ENCODE measurements around the gene CSN2. TPM values are rescaled to one million over a fixed set of nuclear protein-coding genes. Genes with fewer than 3 reads are reported as not detected.

CSN2 gene
- total and polyA plus RNA-seq, 3 experiments from 2014 or later: not detected

DNA sequence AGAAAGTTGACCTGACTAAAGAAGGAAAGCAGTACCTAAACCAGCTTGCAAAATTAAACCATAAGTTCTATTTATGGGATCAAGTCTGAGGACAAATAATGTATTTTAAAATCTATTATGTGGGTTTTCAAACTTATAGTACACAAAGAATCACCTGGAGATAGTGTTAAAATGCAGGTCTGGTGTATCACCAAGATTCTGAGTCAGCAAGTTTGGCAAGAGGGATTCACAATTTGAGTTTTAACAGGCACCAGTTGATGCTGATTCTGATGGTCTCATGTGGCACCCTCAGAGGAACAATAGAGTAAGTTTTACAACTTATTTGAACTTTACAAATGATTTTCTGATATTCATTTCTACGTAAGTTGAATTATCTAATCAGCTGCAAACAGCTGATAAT is 21.1 kb upstream of the CSN2 start:
- CTCF ChIA-PET: no interaction called here
- no peaks in the 10 kb centered on the region for H3K27me3 ChIP-seq (ENCODE audit: insufficient read depth, low read length, poor library complexity, severe bottlenecking)
- no peaks in the 10 kb centered on the region for H3K27me3 Mint-ChIP-seq
- DNase-seq: no peak
- POLR2A ChIA-PET: no interaction called here
- no peak overlapping the region for H3K27ac ChIP-seq (ENCODE audit: low read depth, low read length)
- H3K9me3 ChIP-seq (ENCODE audit: low read length): no peaks in the 10 kb centered on the region
- H3K4me1 Mint-ChIP-seq: no peaks in the 10 kb centered on the region
- no peaks in the 10 kb centered on the region for H3K9me3 Mint-ChIP-seq
- no peak overlapping the region for H3K4me3 Mint-ChIP-seq
- no peaks in the 10 kb centered on the region for H3K36me3 ChIP-seq (ENCODE audit: insufficient read depth, low read length)
- no peak overlapping the region for H3K4me3 ChIP-seq (ENCODE audit: low read length)
- H3K27ac Mint-ChIP-seq: no peak overlapping the region
- H3K4me1 ChIP-seq (ENCODE audit: insufficient read depth, low read length): no peaks in the 10 kb centered on the region
- no peaks in the 10 kb centered on the region for H3K36me3 Mint-ChIP-seq

DNA sequence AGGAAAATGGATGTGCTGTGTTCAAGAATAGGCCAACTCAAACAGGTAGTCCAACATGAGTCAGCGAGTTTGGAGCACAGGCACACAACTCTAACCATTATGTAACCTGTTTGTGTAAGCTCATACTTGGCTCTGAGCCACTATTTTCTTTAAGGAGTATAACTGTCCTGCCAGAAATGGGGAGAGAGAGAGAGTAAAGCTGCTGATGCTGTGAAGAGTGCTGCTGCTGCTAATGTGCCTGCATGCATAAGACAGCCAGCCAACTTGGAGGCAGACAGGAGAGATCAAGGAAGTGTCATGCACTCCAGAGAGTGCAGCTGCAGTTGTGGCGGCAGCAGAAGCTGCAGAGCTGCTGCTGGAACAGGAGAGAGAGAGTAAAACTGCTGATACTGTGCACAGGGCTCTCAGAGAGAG is 18.5 kb upstream of the CSN2 start:
- ChIA-PET POLR2A (no interaction called here), CTCF (no interaction called here)
- H3K36me3 Mint-ChIP-seq: no peaks in the 10 kb centered on the region
- H3K4me1 Mint-ChIP-seq: no peaks in the 10 kb centered on the region
- H3K36me3 ChIP-seq (ENCODE audit: insufficient read depth, low read length): no peaks in the 10 kb centered on the region
- DNase-seq: no peak
- H3K27me3 ChIP-seq (ENCODE audit: insufficient read depth, low read length, poor library complexity, severe bottlenecking): no peaks in the 10 kb centered on the region
- H3K4me3 ChIP-seq (ENCODE audit: low read length): no peak overlapping the region
- H3K9me3 ChIP-seq (ENCODE audit: low read length): no peaks in the 10 kb centered on the region
- no peak overlapping the region for H3K27ac Mint-ChIP-seq
- H3K4me3 Mint-ChIP-seq: no peak overlapping the region
- H3K27me3 Mint-ChIP-seq: no peaks in the 10 kb centered on the region
- H3K9me3 Mint-ChIP-seq: no peaks in the 10 kb centered on the region
- no peaks in the 10 kb centered on the region for H3K4me1 ChIP-seq (ENCODE audit: insufficient read depth, low read length)
- no peak overlapping the region for H3K27ac ChIP-seq (ENCODE audit: low read depth, low read length)

DNA sequence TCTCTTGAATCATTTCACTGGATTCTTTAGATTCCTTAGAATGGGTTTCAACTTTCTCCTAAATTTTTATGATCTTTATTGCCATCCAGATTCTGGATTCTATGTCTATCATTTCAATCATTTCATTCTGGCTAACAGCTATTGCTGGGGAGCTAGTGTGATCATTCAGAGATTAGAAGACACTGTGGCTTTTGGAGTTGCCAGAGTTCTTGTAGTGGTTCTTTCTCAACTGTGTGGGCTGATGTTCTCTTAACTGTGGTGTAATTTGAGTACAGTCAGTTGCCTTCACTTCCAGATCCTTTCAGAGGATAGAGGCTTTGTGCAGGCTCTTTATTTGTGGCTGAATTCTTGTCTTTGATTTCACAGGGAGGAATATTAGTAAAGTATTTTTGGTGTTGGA is 12.1 kb upstream of the CSN2 start:
- Histone ChIP-seq H3K4me1 (ENCODE audit: insufficient read depth, low read length) (no peaks in the 10 kb centered on the region), H3K4me3 (ENCODE audit: low read length) (no peak overlapping the region), H3K27me3 (ENCODE audit: insufficient read depth, low read length, poor library complexity, severe bottlenecking) (no peaks in the 10 kb centered on the region), H3K9me3 (ENCODE audit: low read length) (no peaks in the 10 kb centered on the region), H3K36me3 (ENCODE audit: insufficient read depth, low read length) (no peaks in the 10 kb centered on the region), H3K27ac (ENCODE audit: low read depth, low read length) (no peak overlapping the region)
- Mint-ChIP-seq H3K36me3 (no peaks in the 10 kb centered on the region), H3K4me1 (no peaks in the 10 kb centered on the region), H3K9me3 (peaks cover 0 to 4% (median 0%) of the 10 kb centered on the region in 5 donors), H3K4me3 (no peak overlapping the region), H3K27ac (no peak overlapping the region), H3K27me3 (no peaks in the 10 kb centered on the region)
- ChIA-PET POLR2A (no interaction called here), CTCF (no interaction called here)
- no peak for DNase-seq

DNA sequence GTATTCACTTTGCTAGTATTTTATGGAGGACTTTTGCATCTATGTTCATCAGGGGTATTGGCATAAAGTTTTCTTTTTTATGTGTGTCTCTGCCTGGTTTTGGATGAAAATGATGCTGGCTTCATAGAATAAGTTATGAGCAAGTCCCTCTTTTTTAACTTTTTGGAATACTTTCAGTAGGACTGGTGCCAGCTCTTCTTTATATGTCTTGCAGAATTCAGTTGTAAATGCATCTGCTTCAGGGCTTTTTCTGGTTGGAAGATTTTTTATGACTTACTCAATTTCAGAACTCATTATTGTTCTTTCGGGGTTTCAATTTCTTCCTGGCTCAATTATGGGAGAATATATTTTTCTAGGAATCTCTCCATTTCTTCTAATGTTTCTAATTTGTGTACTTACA is 9.1 kb upstream of the CSN2 start:
- DNase-seq: no peak
- Mint-ChIP-seq H3K9me3 (peaks cover 0 to 4% (median 0%) of the 10 kb centered on the region in 5 donors), H3K4me3 (no peak overlapping the region), H3K27ac (no peak overlapping the region), H3K27me3 (peaks cover 0 to 1% of the 10 kb centered on the region in 2 donors), H3K36me3 (no peaks in the 10 kb centered on the region), H3K4me1 (no peaks in the 10 kb centered on the region)
- POLR2A ChIA-PET: no interaction called here
- no peaks in the 10 kb centered on the region for H3K27me3 ChIP-seq (ENCODE audit: insufficient read depth, low read length, poor library complexity, severe bottlenecking)
- CTCF ChIA-PET: no interaction called here
- no peak overlapping the region for H3K4me3 ChIP-seq (ENCODE audit: low read length)
- no peaks in the 10 kb centered on the region for H3K36me3 ChIP-seq (ENCODE audit: insufficient read depth, low read length)
- H3K27ac ChIP-seq (ENCODE audit: low read depth, low read length): no peak overlapping the region
- no peaks in the 10 kb centered on the region for H3K4me1 ChIP-seq (ENCODE audit: insufficient read depth, low read length)
- H3K9me3 ChIP-seq (ENCODE audit: low read length): no peaks in the 10 kb centered on the region

DNA sequence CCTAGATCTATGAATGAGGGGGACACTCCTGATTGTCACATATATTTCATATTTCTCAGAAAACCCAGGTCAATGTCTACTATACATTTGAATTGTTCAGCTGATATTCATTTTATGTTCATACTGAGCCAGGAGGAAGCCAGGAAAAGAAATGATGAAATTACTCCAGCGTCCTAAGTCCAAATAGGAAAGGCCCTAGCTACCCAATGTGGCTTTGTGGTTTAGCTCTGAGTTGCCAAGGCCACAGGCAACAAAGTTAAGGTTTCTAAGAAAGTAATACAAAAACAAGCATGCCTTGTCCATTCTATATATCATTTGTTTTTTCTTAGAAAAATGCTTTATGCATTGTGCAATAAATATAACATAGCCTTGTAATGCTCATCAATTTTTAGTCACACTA is 4.5 kb upstream of the CSN2 start:
- POLR2A ChIA-PET: no interaction called here
- no peaks in the 10 kb centered on the region for H3K27me3 ChIP-seq (ENCODE audit: insufficient read depth, low read length, poor library complexity, severe bottlenecking)
- Mint-ChIP-seq H3K27ac (no peak overlapping the region), H3K36me3 (no peaks in the 10 kb centered on the region), H3K27me3 (peaks cover 0 to 1% of the 10 kb centered on the region in 2 donors), H3K9me3 (peaks cover 0 to 5% (median 0%) of the 10 kb centered on the region in 5 donors), H3K4me1 (no peaks in the 10 kb centered on the region), H3K4me3 (no peak overlapping the region)
- no peak overlapping the region for H3K4me3 ChIP-seq (ENCODE audit: low read length)
- H3K9me3 ChIP-seq (ENCODE audit: low read length): no peaks in the 10 kb centered on the region
- no peaks in the 10 kb centered on the region for H3K36me3 ChIP-seq (ENCODE audit: insufficient read depth, low read length)
- CTCF ChIA-PET: no interaction called here
- no peaks in the 10 kb centered on the region for H3K4me1 ChIP-seq (ENCODE audit: insufficient read depth, low read length)
- H3K27ac ChIP-seq (ENCODE audit: low read depth, low read length): no peak overlapping the region
- DNase-seq: no peak

DNA sequence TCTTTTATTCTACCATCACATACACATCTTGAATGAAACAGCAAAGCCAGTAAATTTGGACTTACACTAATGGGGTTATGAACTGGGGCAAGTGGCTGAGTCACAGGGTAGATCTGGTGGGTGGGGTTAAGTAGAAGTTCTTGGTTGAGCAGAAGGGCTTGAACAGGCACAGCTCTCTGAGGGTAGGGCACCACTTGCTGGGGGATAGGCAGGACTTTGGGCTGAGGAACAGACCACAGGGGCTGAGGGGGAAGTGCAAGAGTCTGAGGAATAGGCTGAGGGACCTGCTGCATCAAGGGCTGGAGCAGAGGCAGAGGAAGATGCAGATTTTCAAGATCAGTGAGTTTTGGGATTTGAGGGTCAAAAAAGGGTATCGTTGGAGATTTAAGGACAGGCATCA is 8.3 kb downstream of the CSN2 start:
- no peaks in the 10 kb centered on the region for H3K36me3 Mint-ChIP-seq
- H3K27me3 ChIP-seq (ENCODE audit: insufficient read depth, low read length, poor library complexity, severe bottlenecking): no peaks in the 10 kb centered on the region
- DNase-seq: no peak
- peaks cover 0 to 10% (median 0%) of the 10 kb centered on the region in 5 donors for H3K9me3 Mint-ChIP-seq
- no peak overlapping the region for H3K4me3 Mint-ChIP-seq
- no peaks in the 10 kb centered on the region for H3K4me1 Mint-ChIP-seq
- H3K27me3 Mint-ChIP-seq: no peaks in the 10 kb centered on the region
- no peak overlapping the region for H3K27ac Mint-ChIP-seq
- no peaks in the 10 kb centered on the region for H3K36me3 ChIP-seq (ENCODE audit: insufficient read depth, low read length)
- no peak overlapping the region for H3K27ac ChIP-seq (ENCODE audit: low read depth, low read length)
- no peak overlapping the region for H3K4me3 ChIP-seq (ENCODE audit: low read length)
- ChIA-PET CTCF (no interaction called here), POLR2A (no interaction called here)
- no peaks in the 10 kb centered on the region for H3K9me3 ChIP-seq (ENCODE audit: low read length)
- H3K4me1 ChIP-seq (ENCODE audit: insufficient read depth, low read length): no peaks in the 10 kb centered on the region

DNA sequence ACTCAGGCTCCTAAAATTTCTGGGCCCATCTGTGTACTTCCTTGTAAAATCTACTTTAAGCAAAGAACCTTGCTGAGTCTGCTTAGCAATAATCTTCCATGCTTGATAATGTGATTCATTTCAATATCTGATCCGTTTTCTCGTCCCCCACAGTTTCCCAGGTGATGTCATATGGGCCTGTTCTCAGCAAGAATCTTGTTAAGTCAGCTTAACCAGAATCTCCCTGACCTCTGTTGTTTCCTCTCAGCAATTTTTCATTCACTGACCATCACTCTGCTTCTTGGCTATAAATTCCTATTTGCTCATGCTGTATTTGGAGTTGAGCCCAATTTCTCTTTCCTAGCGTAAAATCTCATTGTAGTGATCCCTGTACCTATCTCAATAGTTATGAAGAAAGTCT is 13.9 kb downstream of the CSN2 start:
- no peaks in the 10 kb centered on the region for H3K4me1 Mint-ChIP-seq
- H3K4me1 ChIP-seq (ENCODE audit: insufficient read depth, low read length): no peaks in the 10 kb centered on the region
- no peaks in the 10 kb centered on the region for H3K36me3 Mint-ChIP-seq
- H3K27ac ChIP-seq (ENCODE audit: low read depth, low read length): no peak overlapping the region
- peaks cover 0 to 20% (median 0%) of the 10 kb centered on the region in 5 donors for H3K9me3 Mint-ChIP-seq
- H3K27me3 Mint-ChIP-seq: no peaks in the 10 kb centered on the region
- no peaks in the 10 kb centered on the region for H3K27me3 ChIP-seq (ENCODE audit: insufficient read depth, low read length, poor library complexity, severe bottlenecking)
- no peak for DNase-seq
- H3K4me3 ChIP-seq (ENCODE audit: low read length): no peak overlapping the region
- no peak overlapping the region for H3K27ac Mint-ChIP-seq
- H3K9me3 ChIP-seq (ENCODE audit: low read length): no peaks in the 10 kb centered on the region
- ChIA-PET POLR2A (no interaction called here), CTCF (no interaction called here)
- no peak overlapping the region for H3K4me3 Mint-ChIP-seq
- no peaks in the 10 kb centered on the region for H3K36me3 ChIP-seq (ENCODE audit: insufficient read depth, low read length)

DNA sequence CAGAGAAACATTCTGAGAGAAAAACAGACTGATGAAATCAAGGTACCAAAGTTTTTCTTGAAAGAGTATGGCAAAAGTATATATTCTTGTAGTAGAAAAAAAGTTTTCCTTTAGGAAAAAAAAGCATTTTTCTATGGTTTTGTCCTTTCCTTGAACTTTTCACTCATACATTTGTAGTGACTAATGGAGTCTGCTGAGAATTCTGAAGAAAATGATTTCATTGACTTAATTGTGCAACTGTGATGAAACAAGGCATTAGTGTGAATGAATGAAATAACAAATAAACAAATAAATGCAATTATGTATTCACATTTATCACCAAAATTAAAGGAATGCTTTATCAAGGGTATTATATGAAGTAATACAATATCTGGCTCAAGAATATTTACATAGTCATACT is 29.0 kb downstream of the CSN2 start:
- Mint-ChIP-seq H3K27ac (no peak overlapping the region), H3K4me3 (no peak overlapping the region), H3K27me3 (no peaks in the 10 kb centered on the region)

DNA sequence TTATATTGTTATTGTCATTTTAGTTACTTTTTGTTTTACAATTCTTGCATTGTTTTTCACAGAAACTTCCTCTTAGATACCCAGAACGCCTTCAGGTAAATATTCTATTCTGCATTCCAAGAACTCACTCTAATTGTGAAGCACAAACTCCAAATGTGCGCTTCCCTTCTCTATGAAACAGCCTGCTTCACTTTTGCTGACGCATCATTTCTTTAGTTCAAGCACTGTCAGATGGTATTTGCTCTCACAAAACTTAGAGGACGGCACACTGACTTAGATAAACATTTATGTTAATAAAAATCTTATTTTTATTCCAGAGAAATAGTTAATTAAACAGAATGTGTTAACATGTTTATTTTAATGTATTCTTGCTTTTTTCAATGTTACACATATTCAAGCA is 31.4 kb downstream of the CSN2 start:
- peaks cover 0 to 6% (median 3%) of the 10 kb centered on the region in 5 donors for H3K9me3 Mint-ChIP-seq
- Histone ChIP-seq H3K4me3 (ENCODE audit: low read length) (no peak overlapping the region), H3K27ac (ENCODE audit: low read depth, low read length) (no peak overlapping the region), H3K36me3 (ENCODE audit: insufficient read depth, low read length) (no peaks in the 10 kb centered on the region), H3K9me3 (ENCODE audit: low read length) (no peaks in the 10 kb centered on the region), H3K4me1 (ENCODE audit: insufficient read depth, low read length) (no peaks in the 10 kb centered on the region), H3K27me3 (ENCODE audit: insufficient read depth, low read length, poor library complexity, severe bottlenecking) (no peaks in the 10 kb centered on the region)
- no peaks in the 10 kb centered on the region for H3K4me1 Mint-ChIP-seq
- no peak for DNase-seq
- no peaks in the 10 kb centered on the region for H3K27me3 Mint-ChIP-seq
- ChIA-PET CTCF (no interaction called here), POLR2A (no interaction called here)
- H3K4me3 Mint-ChIP-seq: no peak overlapping the region
- no peak overlapping the region for H3K27ac Mint-ChIP-seq
- H3K36me3 Mint-ChIP-seq: no peaks in the 10 kb centered on the region

More for the DNA sequence above, 29.0 kb downstream of the CSN2 start:
- CTCF ChIA-PET: no interaction called here
- Histone ChIP-seq H3K9me3 (ENCODE audit: low read length) (no peaks in the 10 kb centered on the region), H3K4me3 (ENCODE audit: low read length) (no peak overlapping the region), H3K36me3 (ENCODE audit: insufficient read depth, low read length) (no peaks in the 10 kb centered on the region), H3K27me3 (ENCODE audit: insufficient read depth, low read length, poor library complexity, severe bottlenecking) (no peaks in the 10 kb centered on the region), H3K4me1 (ENCODE audit: insufficient read depth, low read length) (no peaks in the 10 kb centered on the region), H3K27ac (ENCODE audit: low read depth, low read length) (no peak overlapping the region)
- Mint-ChIP-seq H3K36me3 (no peaks in the 10 kb centered on the region), H3K4me1 (no peaks in the 10 kb centered on the region), H3K9me3 (peaks cover 0 to 6% (median 3%) of the 10 kb centered on the region in 5 donors)
- POLR2A ChIA-PET: no interaction called here
- no peak for DNase-seq
